Upper lobe of right lung (tissue), 1 donor: ENCODE results near the gene EVI5. TPM values are rescaled to one million over a fixed set of nuclear protein-coding genes. Genes with fewer than 3 reads are reported as not detected.

ENCODE experiments used
- ATAC-seq: fragments of 200-7000 bp; cut with Tn5 transposase; one replicate; pipeline ENCODE4 v1.9.1; 2020; ENCODE audit warnings: mild to moderate bottlenecking, moderate library complexity
- DNase-seq: peaks from one replicate; pipeline ENCODE4 v3.0.0-alpha.2; 2020
- H3K27ac ChIP-seq: fragments of 200-600 bp; one replicate; pipeline ENCODE4 v1.8.0; 2022
- H3K27me3 ChIP-seq: fragments of 200-600 bp; one replicate; pipeline ENCODE4 v1.8.0; 2022; ENCODE audit warnings: mild to moderate bottlenecking
- H3K36me3 ChIP-seq: fragments of 200-600 bp; one replicate; pipeline ENCODE4 v1.8.0; 2022
- H3K4me1 ChIP-seq: fragments of 200-600 bp; one replicate; pipeline ENCODE4 v1.8.0; 2022
- H3K4me3 ChIP-seq: fragments of 200-600 bp; one replicate; pipeline ENCODE4 v1.8.0; 2022; ENCODE audit warnings: mild to moderate bottlenecking
- H3K9me3 ChIP-seq: fragments of 200-600 bp; one replicate; pipeline ENCODE4 v1.8.0; 2022
- intact Hi-C: fragments of 100-400 bp; cut with DNase I; formaldehyde crosslinking; loops from one replicate; pipeline ENCODE4 v1.11.0; 2022
- total RNA-seq: library from RNA; stranded (reverse); fragmentation: NEBNext Ultra II Directional; extraction: Animal tissue kit (Norgen Biotek cat#: 25700); gene quantifications from one replicate; pipeline ENCODE4 v1.2.1, GENCODE V29; 2021
- TF ChIP-seq, protein P1 (sequence below): fragments of 200-600 bp; IDR thresholded peaks from one replicate; pipeline ENCODE4 v1.8.0; 2022; ENCODE audit warnings: antibody characterized with exemption
- donor health status: DM: no; HTN: yes; CAD: no; lungs with severe emphysema.

EVI5 gene
- total RNA-seq, 1 donor from 2014 or later = 43.7 TPM

DNA sequence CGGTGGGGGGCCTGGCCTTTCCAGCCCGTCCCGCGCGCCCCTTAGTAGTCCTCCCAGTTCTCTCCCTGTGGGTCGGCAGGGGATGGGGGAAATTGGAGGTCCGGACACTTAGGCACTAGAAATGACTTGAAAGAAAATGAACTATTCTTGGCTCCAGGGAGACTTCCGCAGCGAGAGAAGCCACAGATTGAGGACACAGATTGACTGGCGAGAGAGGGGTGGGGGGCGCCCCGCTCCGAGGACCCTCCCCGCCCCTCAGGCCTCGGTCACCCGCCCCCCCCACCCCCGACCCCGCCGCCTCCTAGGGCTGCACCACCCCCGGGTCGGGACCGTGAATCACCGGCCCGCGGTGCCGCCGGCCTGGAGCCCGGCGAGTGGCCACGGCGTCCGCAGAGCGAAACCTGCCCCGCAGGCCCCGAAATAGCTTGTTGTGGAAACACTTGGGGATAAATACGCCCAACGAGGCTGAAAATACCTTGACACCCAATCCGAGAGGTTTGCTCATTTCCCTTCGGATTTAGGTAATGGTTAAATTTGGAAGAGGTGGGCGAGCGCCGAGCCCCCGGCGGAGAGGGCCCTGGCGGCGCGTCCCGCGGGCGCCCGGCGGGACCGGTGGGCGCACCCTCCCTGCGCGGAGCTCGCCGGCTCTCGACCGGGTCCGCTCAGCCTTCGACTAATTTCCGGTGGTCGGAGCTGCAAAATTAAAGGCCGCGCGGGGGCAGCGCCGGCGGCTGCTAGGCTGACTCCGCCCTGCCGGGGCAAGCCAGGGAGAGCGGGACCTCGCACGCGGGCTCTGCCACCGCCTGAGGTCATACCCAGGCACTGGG, 298.4 kb downstream of the EVI5 start, which contains the start of gene GFI1:
Gene GFI1, minus strand, starts transcription at position 675 of the 827 bp plus-strand sequence. CDS start 3,438 bp downstream, outside the sequence.
- intact Hi-C loops = no loop called here
- peaks cover 73% of the 10 kb centered on the region for H3K27me3 ChIP-seq

DNA sequence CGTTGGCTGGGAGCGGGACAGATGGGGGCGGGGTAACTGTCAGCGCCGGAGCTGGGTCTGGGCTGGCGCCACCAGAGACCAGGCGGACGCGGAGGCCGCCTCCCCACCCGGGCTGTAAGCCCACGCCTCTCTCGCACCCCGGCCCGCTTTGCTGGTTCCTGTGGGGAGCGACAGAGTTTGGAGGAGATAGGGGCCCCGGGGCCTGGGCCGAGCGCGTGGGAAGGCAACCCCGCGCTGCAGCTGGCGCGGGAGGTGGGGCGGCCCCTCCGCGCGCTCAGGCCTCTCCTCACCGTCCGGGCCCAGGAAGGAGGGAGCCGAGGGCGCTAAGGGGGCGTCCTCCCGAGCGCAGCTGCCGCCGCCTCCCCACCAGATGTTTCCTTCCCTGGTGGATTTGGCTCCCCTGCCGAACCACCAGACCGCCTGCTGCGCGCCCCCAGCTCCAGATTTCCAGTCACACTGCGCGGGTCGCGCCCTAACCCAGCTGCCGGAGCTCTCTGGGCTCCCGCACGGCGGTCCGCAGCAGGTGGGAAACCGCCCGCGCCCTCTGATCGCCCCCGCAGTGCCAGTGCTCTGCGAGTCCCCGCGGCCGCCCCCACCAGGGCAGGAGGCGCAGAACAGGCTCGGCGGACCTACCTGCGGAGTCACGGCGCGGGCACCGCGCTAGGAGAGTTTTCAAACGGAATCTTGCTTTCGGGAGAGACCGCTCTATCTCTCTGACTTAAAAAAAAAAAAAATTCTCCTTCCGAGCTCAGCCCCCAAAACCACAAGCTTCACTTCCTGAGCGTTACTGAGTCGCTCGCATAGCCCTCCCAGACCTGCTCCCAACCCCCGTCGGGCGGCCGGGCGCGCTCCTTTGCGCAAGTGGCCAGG, 299.3 kb downstream of the EVI5 start:
- H3K27ac ChIP-seq = peak overlapping the region; percentile 58
- TF ChIP-seq, protein P1, sequence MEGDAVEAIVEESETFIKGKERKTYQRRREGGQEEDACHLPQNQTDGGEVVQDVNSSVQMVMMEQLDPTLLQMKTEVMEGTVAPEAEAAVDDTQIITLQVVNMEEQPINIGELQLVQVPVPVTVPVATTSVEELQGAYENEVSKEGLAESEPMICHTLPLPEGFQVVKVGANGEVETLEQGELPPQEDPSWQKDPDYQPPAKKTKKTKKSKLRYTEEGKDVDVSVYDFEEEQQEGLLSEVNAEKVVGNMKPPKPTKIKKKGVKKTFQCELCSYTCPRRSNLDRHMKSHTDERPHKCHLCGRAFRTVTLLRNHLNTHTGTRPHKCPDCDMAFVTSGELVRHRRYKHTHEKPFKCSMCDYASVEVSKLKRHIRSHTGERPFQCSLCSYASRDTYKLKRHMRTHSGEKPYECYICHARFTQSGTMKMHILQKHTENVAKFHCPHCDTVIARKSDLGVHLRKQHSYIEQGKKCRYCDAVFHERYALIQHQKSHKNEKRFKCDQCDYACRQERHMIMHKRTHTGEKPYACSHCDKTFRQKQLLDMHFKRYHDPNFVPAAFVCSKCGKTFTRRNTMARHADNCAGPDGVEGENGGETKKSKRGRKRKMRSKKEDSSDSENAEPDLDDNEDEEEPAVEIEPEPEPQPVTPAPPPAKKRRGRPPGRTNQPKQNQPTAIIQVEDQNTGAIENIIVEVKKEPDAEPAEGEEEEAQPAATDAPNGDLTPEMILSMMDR = peak; percentile 33
- H3K27me3 ChIP-seq = peaks cover 82% of the 10 kb centered on the region
- no peaks in the 10 kb centered on the region for H3K9me3 ChIP-seq
- peak; percentile 81 for DNase-seq
- peaks cover 50% of the 10 kb centered on the region for H3K4me1 ChIP-seq
- ATAC-seq = peak; percentile 56
- intact Hi-C loops = no loop called here
- H3K4me3 ChIP-seq = peak overlapping the region; percentile 55
- no peaks in the 10 kb centered on the region for H3K36me3 ChIP-seq

More for the DNA sequence above, 298.4 kb downstream of the EVI5 start, which contains the start of gene GFI1:
- H3K4me1 ChIP-seq = peaks cover 44% of the 10 kb centered on the region
- peak within 1 kb of the TSS; percentile 58 for H3K27ac ChIP-seq
- ATAC-seq (peak; percentile 42), DNase-seq (peak; percentile 74)
- TF ChIP-seq, protein P1 = no peak
- no peaks in the 10 kb centered on the region for H3K9me3 ChIP-seq
- H3K4me3 ChIP-seq = peak within 1 kb of the TSS; percentile 55
- H3K36me3 ChIP-seq = no peaks in the 10 kb centered on the region

DNA sequence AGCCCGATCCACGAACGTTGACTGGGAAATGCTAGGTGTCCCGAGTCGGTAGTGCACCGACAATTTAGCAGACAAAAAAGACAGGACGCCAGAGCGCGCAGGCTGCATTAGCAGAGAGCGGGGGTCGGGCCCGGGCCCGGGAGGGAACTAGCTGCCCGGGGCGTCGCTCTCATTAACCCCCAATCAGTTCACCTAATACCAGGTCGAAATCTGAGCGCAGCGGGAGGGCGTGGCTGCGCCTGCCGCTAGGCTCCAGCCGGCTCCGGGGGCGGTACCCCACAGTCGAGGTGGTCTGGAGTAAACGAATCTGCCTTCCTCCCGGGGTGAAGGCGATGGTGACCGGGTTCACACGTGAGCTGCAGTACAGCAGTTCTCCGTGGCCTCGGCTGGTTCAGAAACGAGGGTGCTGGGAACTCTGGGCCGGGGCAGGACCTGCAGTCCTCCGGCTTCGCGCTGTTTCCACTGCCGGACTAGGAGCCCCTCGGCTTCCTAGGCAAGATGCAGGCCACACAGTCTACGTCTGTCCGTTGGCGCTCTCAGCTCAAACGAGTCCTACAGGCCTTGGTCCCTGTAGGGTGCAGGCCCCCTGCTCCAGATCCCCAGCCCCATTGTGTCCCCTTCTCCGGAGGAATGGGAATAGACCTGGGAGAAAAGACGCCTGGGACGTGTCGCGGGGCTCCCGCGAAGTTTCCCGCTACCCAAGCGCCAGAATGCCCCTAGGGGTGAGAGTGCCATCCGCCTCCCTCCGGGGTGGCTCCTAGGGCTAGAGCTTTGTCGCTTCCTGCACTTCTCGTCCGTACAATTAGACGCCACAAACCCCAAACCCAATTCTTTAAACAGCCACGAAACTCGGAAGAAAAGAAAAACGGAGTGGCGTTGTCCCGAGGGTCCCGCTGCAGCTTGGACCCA, 300.2 kb downstream of the EVI5 start:
- Histone ChIP-seq H3K4me1 (peaks cover 50% of the 10 kb centered on the region), H3K27me3 (peaks cover 91% of the 10 kb centered on the region)

DNA sequence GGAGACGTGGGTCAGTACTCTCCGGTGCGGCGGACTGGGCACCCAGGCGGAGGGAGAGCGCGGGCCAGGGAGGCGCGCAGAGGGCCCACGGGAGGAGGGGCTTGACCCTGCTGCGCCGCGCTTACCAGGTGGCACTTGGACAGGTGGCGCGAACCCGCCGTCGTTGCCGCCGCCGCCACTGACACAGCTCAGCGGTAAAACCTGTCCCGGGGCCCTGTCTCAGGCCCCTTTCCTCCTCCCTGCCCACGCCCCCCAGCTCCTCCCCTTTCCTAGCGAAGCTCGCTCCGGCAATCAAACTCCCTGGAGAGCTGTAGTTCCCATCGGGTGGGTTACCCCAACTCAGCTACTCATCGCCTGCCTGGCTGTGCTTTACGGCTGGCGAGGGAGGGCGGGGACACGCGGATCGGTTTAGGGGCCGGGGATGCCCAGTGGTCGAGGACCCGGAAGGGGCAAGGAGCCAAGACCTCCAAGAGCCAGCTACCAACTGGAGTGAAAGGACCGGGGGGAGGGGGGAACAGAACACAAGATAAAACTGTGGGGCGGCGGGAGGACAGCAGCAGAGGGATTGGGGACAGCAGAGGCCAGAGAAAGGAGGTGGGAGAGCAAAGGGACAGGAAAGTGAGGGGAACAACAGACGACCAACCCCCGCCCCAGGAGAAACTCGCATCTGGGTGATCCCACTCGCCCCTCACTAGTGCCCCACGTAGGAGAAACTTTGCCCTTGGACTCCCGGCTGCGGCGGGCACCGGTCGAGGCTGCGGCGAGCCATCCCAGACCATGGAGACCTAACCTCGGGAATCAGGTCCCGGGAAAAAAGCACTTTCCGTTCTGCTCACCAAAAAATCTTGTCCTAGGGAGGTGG, 301.1 kb downstream of the EVI5 start:
- peaks cover 50% of the 10 kb centered on the region for H3K4me1 ChIP-seq
- H3K9me3 ChIP-seq = no peaks in the 10 kb centered on the region
- peak overlapping the region; percentile 55 for H3K4me3 ChIP-seq
- peak; percentile 72 for DNase-seq
- TF ChIP-seq, protein P1 = no peak
- intact Hi-C loops = no loop called here
- peaks cover 92% of the 10 kb centered on the region for H3K27me3 ChIP-seq
- peaks cover 4% of the 10 kb centered on the region for H3K36me3 ChIP-seq
- peak; percentile 4 for ATAC-seq
- H3K27ac ChIP-seq = no peak overlapping the region

More for the DNA sequence above, 300.2 kb downstream of the EVI5 start:
- DNase-seq (peak; percentile 70), ATAC-seq (peak; percentile 6)
- intact Hi-C loops = no loop called here
- peak overlapping the region; percentile 32 for H3K27ac ChIP-seq
- H3K9me3 ChIP-seq = no peaks in the 10 kb centered on the region
- peak overlapping the region; percentile 55 for H3K4me3 ChIP-seq
- TF ChIP-seq, protein P1 = no peak
- peaks cover 2% of the 10 kb centered on the region for H3K36me3 ChIP-seq
